ENCODE results near the gene STK25.

Gene STK25

DNA sequence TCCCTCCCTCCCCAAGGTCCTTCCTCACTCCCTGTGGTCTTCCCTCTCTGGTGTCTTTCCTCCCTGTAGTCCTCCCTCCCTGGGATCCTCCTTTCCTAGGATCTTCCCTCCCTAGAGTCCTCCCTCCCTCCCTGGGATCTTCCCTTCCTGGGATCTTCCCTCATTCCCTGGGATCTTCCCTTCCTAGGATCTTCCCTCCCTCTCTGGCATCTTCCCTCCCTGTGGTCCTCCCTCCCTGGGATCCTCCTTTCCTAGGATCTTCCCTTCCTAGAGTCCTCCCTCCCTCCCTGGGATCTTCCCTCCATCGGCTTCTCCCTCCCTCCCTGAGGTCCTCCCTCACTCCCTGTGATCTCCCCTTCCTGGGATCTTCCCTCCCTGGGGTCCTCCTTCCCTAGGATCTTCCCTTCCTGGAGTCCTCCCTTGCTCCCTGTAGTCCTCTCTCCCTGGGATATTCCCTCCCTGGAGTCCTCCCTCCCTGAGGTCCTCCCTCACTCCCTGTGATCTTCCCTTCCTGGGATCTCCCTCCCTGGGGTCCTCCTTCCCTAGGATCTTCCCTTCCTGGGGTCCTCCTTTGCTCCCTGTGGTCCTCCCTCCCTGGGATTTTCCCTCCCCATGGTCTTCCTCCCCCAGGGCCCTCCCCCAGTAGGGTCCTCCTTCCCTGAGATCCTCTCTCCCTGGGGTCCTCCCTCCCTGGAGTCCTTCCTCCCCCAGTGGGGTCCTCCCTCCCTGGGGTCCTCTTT, 23.0 kb downstream of the STK25 start:
- FAIRE-seq (no peak), DNase-seq (ENCODE audit: insufficient read length) (no peak)
- TF ChIP-seq POLR2A (IDR thresholded peaks at IDR 0.05; ENCODE audit: low read depth, low read length): no peak
- no peak for TF ChIP-seq POLR2AphosphoS5 (IDR thresholded peaks at IDR 0.05; ENCODE audit: low read depth, low read length)

DNA sequence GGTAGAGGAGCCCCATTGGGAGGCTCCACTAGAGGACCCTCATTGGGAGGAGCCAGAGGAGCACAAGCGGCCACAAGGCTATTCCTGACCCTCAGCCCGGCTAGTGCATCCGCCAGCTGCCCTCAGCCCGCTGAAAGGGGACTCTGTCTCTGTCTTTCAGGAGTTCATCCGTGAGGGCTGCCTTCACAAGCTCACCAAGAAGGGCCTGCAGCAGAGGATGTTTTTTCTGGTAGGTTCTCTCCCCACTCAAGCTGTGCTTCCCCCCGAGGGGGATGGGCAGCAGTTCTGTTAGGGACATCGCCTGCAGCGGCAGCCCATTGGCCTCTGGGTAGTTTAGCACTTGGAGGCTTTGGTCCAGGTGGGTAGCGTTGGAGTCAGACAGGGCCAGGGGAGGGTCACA, 25.1 kb downstream of the STK25 start:
- DNase-seq (ENCODE audit: insufficient read length): no peak
- TF ChIP-seq POLR2AphosphoS5 (IDR thresholded peaks at IDR 0.05; ENCODE audit: low read depth, low read length) (no peak), POLR2A (IDR thresholded peaks at IDR 0.05; ENCODE audit: low read depth, low read length) (no peak), TAF1 (IDR thresholded peaks at IDR 0.05; ENCODE audit: borderline replicate concordance, low read depth, low read length) (no peak)
- FAIRE-seq: no peak

DNA sequence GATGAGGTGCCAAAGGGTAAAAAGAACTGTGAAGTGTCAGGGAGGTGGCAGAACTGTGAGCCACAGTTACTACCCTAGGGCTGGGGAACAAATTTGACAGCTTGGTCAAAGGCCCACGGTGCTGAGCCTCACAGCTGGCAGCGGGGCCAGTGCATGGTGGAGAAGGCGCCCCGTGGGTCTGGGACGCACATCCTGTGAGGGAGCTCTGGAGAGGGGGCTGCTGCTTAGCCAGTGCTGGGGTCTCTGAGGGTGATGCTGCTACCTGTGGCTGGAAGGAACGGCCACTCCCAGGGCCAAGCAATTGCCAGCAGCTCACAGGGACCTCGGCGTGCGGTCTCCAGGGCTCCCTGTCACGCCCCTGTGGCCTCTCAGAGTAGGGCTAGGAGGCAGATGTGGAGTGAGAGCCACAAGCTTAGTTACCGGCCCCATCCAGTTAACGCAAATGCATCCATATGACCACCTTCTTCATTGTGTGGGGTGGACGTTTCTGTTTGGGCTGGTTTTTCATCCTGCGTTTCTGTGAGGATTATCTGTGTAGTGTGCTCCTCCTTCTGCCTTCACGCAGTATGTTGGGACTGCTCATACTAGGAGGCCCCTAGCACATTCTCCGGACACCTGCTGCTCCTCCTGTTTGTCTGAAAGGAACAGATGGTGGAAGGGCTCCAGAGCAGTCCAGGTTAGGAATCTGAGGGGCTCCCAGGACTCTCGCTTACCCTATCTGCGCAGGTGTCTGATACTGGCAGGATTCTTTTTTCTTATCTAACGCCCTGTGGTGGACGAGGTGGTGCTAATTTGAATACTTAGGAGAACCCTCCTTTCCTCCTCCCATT, 26.0 kb downstream of the STK25 start:
- FAIRE-seq (no peak), DNase-seq (ENCODE audit: insufficient read length) (no peak)
- TF ChIP-seq POLR2AphosphoS5 (IDR thresholded peaks at IDR 0.05; ENCODE audit: low read depth, low read length): no peak
- TF ChIP-seq POLR2A (IDR thresholded peaks at IDR 0.05; ENCODE audit: low read depth, low read length): no peak
- TF ChIP-seq TAF1 (IDR thresholded peaks at IDR 0.05; ENCODE audit: borderline replicate concordance, low read depth, low read length): no peak

DNA sequence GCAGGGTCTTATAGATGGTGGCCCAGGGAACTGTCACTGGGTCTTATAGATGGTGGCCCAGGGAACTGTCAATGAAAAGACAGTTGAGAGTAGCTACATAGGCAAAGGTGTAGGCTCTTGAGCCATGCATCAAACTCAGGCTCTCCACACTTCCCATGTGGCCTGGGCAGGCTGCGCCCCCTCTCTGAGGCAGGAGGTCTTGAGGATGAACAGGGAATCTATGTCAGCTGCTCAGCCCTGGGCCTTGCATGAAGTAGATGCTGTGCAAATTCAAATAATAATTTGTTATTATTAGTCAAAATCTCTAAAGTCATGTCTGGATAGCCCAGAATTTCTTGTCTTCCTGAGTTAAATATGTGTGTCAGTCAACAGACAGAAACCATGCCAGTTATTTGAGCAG, 26.7 kb downstream of the STK25 start:
- DNase-seq (ENCODE audit: insufficient read length): no peak
- TF ChIP-seq POLR2A (IDR thresholded peaks at IDR 0.05; ENCODE audit: low read depth, low read length) (no peak), POLR2AphosphoS5 (IDR thresholded peaks at IDR 0.05; ENCODE audit: low read depth, low read length) (no peak)
- no peak for FAIRE-seq

DNA sequence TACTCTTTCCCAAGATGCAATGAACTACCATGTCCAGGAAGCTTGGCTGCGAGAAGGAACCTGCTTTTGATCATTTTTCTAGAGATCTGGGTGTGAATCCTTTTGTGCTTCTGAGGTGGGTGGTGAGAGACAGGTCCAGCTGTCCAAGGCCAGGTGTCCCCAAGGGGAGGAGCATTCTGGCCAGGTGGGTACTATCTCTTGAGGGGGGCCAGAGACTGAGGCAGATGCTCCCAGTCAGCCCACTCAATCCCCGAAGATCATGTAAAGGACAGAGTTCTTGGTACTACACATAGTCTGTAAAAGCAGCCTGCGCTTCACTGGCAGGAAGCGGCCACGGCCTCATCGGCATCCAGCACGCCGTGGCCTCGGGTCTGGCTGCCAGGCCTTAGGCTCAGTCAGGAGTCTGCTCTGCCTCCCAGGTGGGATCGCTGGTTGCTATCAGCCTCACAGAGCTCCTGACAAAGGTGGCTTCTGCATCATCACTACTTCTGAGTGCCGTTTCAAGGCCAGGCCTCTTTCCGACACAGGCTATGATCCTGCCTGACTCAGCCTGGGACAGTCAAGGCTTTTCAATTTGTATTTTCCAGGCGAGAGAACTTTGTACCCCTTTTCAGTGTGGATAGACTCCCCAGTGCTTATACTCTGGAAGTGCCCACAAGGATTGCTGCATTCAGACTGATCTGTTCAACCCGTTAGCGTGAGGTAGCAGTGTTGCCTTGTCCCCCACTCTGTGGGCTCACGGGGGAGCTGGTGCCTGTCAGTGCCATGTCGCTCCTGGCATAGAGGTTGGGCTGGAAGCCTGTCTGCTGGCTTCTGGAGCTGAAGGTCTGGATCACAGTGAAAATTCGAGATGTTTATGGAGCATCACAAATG, 29.1 kb downstream of the STK25 start:
- FAIRE-seq (no peak), DNase-seq (ENCODE audit: insufficient read length) (no peak)
- TF ChIP-seq TAF1 (IDR thresholded peaks at IDR 0.05; ENCODE audit: borderline replicate concordance, low read depth, low read length): no peak
- no peak for TF ChIP-seq POLR2AphosphoS5 (IDR thresholded peaks at IDR 0.05; ENCODE audit: low read depth, low read length)
- no peak for TF ChIP-seq POLR2A (IDR thresholded peaks at IDR 0.05; ENCODE audit: low read depth, low read length)

- no peak for FAIRE-seq
- no peak for DNase-seq (ENCODE audit: insufficient read length)
- TF ChIP-seq POLR2AphosphoS5 (IDR thresholded peaks at IDR 0.05; ENCODE audit: low read depth, low read length): no peak
- no peak for TF ChIP-seq TAF1 (IDR thresholded peaks at IDR 0.05; ENCODE audit: borderline replicate concordance, low read depth, low read length)
- no peak for TF ChIP-seq POLR2A (IDR thresholded peaks at IDR 0.05; ENCODE audit: low read depth, low read length)
Observed at GRCh38 chr2:241478166-241478565, 30.2 kb downstream of the STK25 start.

- FAIRE-seq: no peak
- TF ChIP-seq TAF1 (IDR thresholded peaks at IDR 0.05; ENCODE audit: borderline replicate concordance, low read depth, low read length) (no peak), POLR2AphosphoS5 (IDR thresholded peaks at IDR 0.05; ENCODE audit: low read depth, low read length) (no peak), POLR2A (IDR thresholded peaks at IDR 0.05; ENCODE audit: low read depth, low read length) (no peak)
- DNase-seq (ENCODE audit: insufficient read length): no peak
Observed at GRCh38 chr2:241475267-241475666, 33.1 kb downstream of the STK25 start.

DNA sequence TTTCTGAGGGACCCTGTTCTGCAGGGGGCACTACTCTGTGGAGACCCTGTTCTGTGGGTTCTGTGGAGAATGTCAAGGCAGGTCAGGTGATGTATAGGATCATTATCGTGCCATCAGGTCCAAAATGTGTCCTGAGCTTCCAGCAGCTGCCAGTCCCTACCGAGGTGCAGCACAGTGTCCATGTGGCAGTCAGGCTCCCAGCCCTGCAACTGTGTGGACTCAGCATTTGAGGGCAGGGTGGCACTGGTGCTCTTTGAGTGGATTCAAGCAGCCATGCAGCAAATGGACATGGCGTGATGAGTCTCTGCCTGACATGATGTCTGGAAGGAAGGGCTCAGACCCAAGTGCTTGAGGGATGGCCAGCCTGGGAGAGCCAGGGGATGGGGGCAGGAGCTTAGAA, 35.0 kb downstream of the STK25 start:
- FAIRE-seq (no peak), DNase-seq (ENCODE audit: insufficient read length) (no peak)
- no peak for TF ChIP-seq POLR2AphosphoS5 (IDR thresholded peaks at IDR 0.05; ENCODE audit: low read depth, low read length)
- TF ChIP-seq TAF1 (IDR thresholded peaks at IDR 0.05; ENCODE audit: borderline replicate concordance, low read depth, low read length): 0 out of 2 replicates have a peak, but pooled peaks have one; percentile 14

- no peak for TF ChIP-seq TAF1 (IDR thresholded peaks at IDR 0.05; ENCODE audit: borderline replicate concordance, low read depth, low read length)
- DNase-seq (ENCODE audit: insufficient read length) (no peak), FAIRE-seq (no peak)
Observed at GRCh38 chr2:241469746-241470145, 38.6 kb downstream of the STK25 start.

GRCh38 chr2:241468476-241468781, 40.0 kb downstream of the STK25 start:
- TF ChIP-seq POLR2AphosphoS5 (IDR thresholded peaks at IDR 0.05; ENCODE audit: low read depth, low read length) (no peak), POLR2A (IDR thresholded peaks at IDR 0.05; ENCODE audit: low read depth, low read length) (no peak), TAF1 (IDR thresholded peaks at IDR 0.05; ENCODE audit: borderline replicate concordance, low read depth, low read length) (no peak)
- no peak for DNase-seq (ENCODE audit: insufficient read length)
- FAIRE-seq: no peak

GRCh38 chr2:241467777-241468475, 40.5 kb downstream of the STK25 start:
- no peak for TF ChIP-seq POLR2A (IDR thresholded peaks at IDR 0.05; ENCODE audit: low read depth, low read length)
- no peak for TF ChIP-seq TAF1 (IDR thresholded peaks at IDR 0.05; ENCODE audit: borderline replicate concordance, low read depth, low read length)
- TF ChIP-seq POLR2AphosphoS5 (IDR thresholded peaks at IDR 0.05; ENCODE audit: low read depth, low read length): no peak
- FAIRE-seq: no peak
- no peak for DNase-seq (ENCODE audit: insufficient read length)
